ENCODE measurements around the gene CCNC.
"Not testable (repeated sequence)": the region's sequence is repeated elsewhere in the genome, so short reads cannot be mapped to it uniquely, and the experiment has no call there.

CCNC gene

DNA sequence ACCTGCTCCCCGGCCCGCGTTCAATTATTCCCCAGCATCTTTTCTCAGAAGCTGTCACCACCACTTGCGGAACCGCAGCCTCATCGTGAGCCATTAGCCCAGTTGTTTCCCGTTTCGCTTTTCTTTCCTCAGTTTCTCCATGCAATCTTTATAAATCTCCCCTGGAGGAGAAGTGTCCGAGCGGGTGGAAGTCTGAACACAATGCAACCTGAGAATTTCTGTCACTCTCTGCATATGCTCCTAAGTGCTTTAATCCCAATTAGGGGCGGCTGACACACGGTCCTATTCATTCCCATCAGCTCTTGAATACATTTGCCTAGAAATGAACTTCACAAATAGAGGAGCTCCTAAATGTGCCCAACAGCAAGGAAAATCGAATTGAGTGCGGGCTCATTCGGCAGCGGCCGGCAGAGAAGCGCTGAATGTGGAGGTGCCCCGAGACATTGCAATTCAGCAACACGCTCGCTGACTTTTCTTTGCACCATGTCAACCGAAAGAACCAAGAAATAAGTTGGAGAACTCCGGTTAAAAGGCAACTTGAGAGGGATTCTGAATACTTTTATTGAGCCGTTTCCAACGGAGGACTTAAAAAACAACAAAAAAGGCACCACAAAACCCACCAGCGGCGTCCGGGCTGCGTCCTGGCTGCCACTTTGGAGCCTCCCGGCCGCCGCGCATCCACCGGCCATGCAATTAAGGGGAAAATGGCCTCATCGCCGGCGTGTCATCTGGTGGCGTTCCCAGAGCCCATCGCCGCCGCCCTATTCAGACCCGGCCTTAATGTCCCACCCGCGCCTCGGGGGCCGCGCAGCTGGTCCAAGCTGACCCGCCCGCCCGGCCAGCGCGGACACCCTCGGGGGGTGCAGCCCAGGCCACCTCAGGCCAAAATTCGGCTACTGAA is 34.3 kb upstream of the CCNC start:
- DNase-seq = no peak

DNA sequence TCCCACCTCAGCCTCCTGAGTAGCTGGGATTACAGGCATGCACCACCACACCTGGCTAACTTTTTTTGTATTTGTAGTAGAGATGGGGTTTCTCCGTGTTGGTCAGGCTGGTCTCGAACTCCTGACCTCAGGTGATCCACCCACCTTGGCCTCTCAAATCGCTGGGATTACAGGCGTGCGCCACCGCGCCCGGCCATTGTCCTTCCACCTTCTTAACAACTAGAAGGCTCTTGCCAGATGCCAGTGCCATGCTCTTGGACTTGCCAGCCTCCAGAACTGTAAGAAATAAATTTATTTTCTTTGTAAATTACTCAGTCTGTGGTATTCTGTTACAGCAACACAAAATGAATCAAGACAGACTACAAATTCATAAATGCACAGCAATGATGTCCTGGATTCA is 26.2 kb upstream of the CCNC start:
- DNase-seq = not testable (repeated sequence)

DNA sequence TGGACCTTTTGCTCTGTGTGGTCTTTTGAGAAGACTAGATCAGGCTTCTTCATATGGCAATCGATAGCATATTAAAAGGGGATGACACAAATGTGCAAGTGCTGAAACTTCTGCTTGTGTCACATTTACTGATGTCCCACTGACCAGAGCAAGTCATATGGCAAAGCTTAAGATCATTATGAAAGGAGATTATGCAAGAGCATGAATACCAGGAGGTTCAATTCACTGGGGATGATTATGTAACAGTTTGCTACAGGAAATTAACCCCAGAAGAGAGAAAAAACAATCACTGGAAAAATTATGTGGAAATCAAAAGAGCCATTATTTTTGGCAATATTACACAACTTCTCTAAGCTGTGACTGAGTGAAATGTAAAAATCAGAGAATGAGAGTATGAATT is 24.4 kb upstream of the CCNC start:
- no peak for DNase-seq

- DNase-seq = no peak
These were observed 23.4 kb upstream of the CCNC start for GRCh38 chr6:99591673-99592364.

DNA sequence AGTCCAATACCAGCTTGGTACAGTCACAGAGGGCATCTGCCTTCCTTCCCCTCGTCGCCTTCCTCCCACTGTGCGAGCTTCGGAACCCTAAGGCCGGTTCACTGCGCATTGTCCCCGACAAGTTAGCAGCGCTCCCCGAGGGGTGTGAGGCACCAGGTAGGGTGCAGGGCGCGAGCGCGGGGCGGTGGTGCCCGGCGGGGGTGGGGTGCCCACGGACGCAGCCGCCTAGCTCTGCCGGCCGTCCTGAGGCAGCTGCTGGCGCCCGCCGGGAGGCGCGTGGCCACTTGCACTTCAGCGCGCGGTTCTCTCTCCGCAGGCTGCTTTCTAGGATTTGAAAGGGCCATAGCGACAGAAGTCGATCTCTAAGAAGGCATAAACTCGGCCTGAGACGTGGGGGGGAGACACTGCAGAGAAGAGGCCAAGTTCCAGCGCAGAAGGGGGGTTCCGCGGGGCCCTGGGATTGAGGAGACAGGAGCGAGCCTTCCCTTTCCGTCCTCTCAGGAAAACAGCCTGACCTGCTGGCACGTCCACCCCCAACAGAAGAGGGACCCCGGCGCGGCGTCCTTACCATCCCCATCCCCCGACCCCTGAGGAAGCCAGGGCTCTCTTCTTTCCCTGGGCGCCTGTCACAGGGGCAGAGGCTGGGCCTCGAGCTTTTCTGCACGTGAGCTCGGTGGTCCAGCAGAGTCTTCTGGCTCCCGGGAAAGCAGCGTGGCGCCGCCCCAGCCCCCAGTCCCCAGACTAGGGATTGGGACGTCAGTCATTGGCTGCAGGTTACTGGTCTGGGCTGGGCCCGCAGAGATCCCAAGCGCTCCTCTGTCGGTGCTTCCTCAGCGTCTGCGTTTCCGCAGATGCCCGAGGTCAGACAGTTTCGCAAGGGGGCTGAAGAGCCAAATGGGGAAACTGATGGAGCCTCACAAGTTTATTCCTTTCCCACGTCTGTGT is 22.5 kb upstream of the CCNC start:
- DNase-seq = no peak

GRCh38 chr6:99589907-99590493 is 21.5 kb upstream of the CCNC start:
- no peak for DNase-seq

DNA sequence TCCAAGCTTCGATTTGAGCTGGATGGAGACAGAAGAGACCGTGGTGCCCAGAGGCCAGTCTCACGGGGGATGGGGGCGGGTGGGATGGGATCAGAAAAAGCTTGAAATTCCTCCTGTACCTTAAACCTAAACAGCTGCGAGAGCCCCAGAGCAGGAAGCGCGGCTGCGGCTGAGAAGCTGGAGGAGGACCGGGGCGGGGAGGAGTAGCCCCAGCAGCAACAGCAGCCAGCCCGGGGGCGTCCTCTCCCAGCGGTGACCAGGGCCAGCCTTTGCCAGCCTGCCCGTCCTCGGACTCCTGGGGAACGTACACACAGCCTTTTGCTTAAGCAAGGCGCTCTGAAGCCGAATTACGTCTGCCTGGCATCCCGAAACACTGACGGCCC is 20.8 kb upstream of the CCNC start:
- DNase-seq = peak; percentile 23

GRCh38 chr6:99588618-99589289 is 20.3 kb upstream of the CCNC start:
- peak; percentile 90 for DNase-seq

DNA sequence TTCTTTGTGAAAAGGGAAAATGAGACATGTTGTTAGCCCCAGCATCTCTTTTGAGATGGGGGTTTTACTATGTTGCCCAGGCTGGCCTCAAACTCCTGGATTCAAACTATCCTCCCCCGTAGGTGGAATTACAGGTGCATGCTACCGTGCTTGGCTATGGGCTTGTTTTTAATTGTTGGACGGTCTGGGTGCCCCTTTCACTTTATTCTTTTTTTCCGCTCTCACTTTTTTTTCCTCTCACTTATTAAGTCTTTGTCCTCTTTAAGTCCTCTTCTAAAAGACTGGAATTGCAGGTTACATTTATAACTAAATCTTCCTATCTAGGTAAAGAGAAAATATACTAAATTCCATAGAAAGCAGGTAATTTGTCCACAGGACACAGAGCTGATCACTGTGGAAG is 19.3 kb upstream of the CCNC start:
- no peak for DNase-seq

- DNase-seq = no peak
These were observed 11.3 kb upstream of the CCNC start for GRCh38 chr6:99579781-99580180.

- DNase-seq = no peak
These were observed 7.2 kb upstream of the CCNC start for GRCh38 chr6:99575544-99576227.

GRCh38 chr6:99573980-99574617 is 5.6 kb upstream of the CCNC start:
- no peak for DNase-seq

DNA sequence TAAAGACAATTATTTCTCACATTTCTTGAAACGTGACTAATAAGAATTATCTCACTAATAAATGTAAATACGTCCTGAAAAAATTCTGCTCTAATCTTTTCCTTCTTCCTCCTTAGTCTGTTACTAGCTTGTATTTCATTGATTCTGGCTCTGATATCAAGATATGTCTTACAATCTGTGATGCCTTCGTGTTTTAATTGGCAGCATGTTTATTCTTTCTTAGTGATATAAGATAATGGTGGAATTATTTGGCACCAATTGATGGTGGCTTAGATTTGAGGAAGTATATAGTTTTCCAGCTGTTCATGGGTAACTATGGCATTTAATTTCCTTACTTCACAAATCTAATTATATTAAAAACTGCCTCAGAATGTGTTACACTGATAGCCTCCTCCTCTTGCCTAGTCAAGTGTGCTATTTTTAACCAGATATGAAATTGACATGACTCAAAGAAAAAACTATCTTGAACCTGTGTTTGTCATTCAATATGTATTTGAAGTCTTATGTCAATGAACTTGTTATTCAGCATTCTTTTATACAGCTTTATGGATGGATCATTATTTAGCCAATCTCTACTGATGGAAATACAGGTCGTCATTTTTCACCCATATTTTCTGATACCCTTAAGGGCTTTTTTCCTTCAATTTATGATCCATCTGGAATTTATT is 5.3 kb downstream of the CCNC start:
- DNase-seq = no peak

DNA sequence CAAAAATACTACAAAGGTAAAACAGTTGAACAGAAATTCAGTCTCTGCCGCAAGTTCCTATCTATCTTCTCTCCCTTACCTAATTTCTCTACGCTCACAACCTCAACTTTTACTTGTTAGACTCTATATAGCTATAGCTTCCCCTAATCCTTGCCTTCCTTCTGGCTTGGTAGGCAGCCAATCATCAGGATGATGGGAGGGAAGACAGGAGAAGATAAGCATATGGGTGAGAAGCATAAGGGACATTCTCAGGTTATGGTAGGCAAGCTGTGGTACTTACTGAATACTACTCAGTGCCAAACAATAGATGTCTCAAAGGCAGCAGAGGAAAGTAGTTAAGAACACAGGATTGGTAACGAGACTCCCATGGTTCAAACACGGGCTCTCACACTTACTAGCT is 7.8 kb downstream of the CCNC start:
- DNase-seq = no peak

- no peak for DNase-seq
These were observed 9.4 kb downstream of the CCNC start for GRCh38 chr6:99559057-99559456.

DNA sequence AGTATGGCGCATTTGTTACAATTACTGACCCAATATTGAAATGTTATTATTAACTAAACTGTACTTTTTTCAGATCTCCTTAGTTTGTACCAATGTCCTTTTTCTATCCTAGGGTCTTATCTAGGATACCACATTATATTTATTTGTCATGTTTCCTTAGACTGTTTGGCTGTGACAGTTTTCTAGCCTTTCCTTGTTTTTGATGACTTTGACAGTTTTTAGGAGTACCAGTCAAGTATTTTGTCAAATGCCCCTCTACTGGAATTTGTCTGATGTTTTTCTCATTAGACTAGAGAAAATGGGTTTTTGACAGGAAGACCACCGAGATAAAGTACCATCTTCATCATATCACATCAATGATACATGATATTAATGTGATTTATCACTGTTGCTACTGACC is 14.6 kb downstream of the CCNC start:
- no peak for DNase-seq

GRCh38 chr6:99550046-99550748 is 18.3 kb downstream of the CCNC start:
- DNase-seq = no peak

DNA sequence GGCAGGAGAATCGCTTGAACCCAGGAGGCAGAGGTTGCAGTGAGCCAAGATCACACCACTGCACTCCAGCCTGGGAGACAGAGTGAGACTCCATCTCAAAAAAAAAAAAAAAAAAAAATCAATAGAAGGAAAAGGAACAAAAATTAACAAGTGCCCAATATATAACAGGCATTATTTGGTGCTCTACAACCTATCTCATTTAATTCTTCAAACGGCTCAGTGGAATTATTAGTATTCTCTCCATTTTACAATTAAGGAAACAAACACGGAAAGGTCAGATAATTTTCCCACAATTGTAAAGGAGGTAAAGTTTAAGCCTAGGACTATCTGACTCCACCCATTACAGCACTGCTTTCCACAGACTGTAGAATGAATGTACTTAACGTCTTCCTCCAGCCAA is 19.8 kb downstream of the CCNC start:
- no peak for DNase-seq

GRCh38 chr6:99547526-99547925 is 20.9 kb downstream of the CCNC start:
- no peak for DNase-seq

DNA sequence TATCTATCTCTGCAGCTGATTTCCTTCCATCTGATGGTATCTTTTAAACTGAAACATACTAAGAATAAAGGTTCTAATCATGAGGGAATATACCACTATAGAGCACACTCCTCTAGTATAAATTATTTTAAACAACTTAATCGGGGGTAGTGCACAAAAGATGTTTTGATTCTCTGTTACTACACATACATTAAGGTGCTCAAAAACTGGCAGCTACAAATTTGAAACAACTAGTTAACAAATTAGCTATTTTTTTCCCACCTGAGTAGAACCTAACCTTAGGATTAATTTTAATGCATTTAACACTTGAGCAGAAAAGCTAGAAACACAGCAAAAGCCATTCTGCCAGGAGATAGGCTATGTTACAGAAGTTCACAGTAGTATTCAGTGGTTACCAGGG is 23.0 kb downstream of the CCNC start:
- no peak for DNase-seq
